HepG2 (cell line): ENCODE data around the gene TXNDC12. TPM values are rescaled to one million over a fixed set of nuclear protein-coding genes. Genes with fewer than 3 reads are reported as not detected.

Source experiments
- ATAC-seq: fragments of 200-7000 bp; cut with Tn5 transposase; 3 replicates; pipeline ENCODE4 v1.9.1; 2020; ENCODE audit warnings: mild to moderate bottlenecking, moderate library complexity
- BruUV-seq: library from RNA; stranded (reverse); fragments of 400-500 nt; replicated peaks from 2 replicates; lab custom pipeline; 2021; lab: Mats Ljungman, UMichigan
- CTCF ChIA-PET: fragments of 300-600 bp; formaldehyde crosslinking; extraction: SDS; loops from one replicate; lab custom pipeline; 2021; ENCODE audit warnings: low total read pairs, inconsistent platforms, low intra/inter-chr PET ratio; lab: Yijun Ruan, JAX
- POLR2A ChIA-PET: fragments of 350-600 bp; sonication (Branson Sonifier 250); formaldehyde crosslinking; loops from one replicate; lab custom pipeline; 2020; ENCODE audit warnings: antibody characterized with exemption, inconsistent platforms; lab: Yijun Ruan, JAX
- DNase-seq: peaks from one replicate; pipeline ENCODE4 v3.0.0-alpha.2; 2015; ENCODE audit warnings: low spot score
- FAIRE-seq: peaks from 3 replicates; lab custom pipeline; 2011; peaks lifted over from hg19 to GRCh38; lab: Jason Lieb, UNC
- H2AFZ ChIP-seq: one replicate; pipeline ENCODE4 v1.6.1; 2011; ENCODE audit warnings: low read length, inconsistent platforms
- H3K27ac ChIP-seq: fragments of 300-600 bp; 3 replicates; pipeline ENCODE4 v1.8.0; 2011; ENCODE audit warnings: mixed run types, mild to moderate bottlenecking, mixed read lengths, low read length, inconsistent platforms; ENCODE audit not compliant: insufficient read depth; ENCODE audit errors: extremely low read length
- H3K27me3 ChIP-seq, 2 experiments: fragments of 200-600 bp in 1 of 2; 2 replicates in 1 of 2; 3 replicates in 1 of 2; pipeline versions ENCODE4 v1.6.0 to v1.8.0; 2011; ENCODE audit warnings: low read length in 2 of 2, mild to moderate bottlenecking in 2 of 2, moderate library complexity in 2 of 2, inconsistent platforms in 1 of 2; ENCODE audit not compliant: insufficient read depth in 2 of 2, control insufficient read depth in 1 of 2
- H3K36me3 ChIP-seq, 2 experiments: fragments of 200-600 bp in 1 of 2; replicated peaks in 1 of 2; 2 replicates in 1 of 2; 3 replicates in 1 of 2; pipeline versions ENCODE4 v1.5.1 to v1.8.0; 2011; ENCODE audit warnings: low read length in 2 of 2, inconsistent platforms in 1 of 2; ENCODE audit not compliant: insufficient read depth in 2 of 2, control insufficient read depth in 1 of 2
- H3K4me1 ChIP-seq: 2 replicates; pipeline ENCODE4 v1.5.1; 2012; ENCODE audit warnings: low read length, inconsistent platforms; ENCODE audit not compliant: insufficient read depth
- H3K4me2 ChIP-seq: 2 replicates; pipeline ENCODE4 v1.6.0; 2011; ENCODE audit warnings: low read depth, low read length, inconsistent platforms
- H3K4me3 ChIP-seq, 3 experiments: fragments of 200-600 bp in 1 of 3; sonication (generic), shearing (Covaris generic) in 1 of 3; replicated peaks in 1 of 3; 2 replicates each; pipeline ENCODE4 v1.5.1; 2011 to 2016; ENCODE audit warnings: low read length in 3 of 3, inconsistent platforms in 2 of 3, low read depth in 2 of 3, mild to moderate bottlenecking in 2 of 3, control low read depth in 1 of 3, mixed read lengths in 1 of 3; ENCODE audit not compliant: insufficient read depth in 1 of 3
- H3K79me2 ChIP-seq: one replicate; pipeline ENCODE4 v1.6.1; 2011; ENCODE audit warnings: low read length, inconsistent platforms; ENCODE audit not compliant: insufficient read depth
- H3K9ac ChIP-seq: 2 replicates; pipeline ENCODE4 v1.6.0; 2011; ENCODE audit warnings: mild to moderate bottlenecking, low read depth, low read length, inconsistent platforms; ENCODE audit not compliant: insufficient read depth
- H3K9me3 ChIP-seq: 2 replicates; pipeline ENCODE4 v1.5.1; 2012; ENCODE audit warnings: mild to moderate bottlenecking, low read length
- H4K20me1 ChIP-seq: 2 replicates; pipeline ENCODE4 v1.6.0; 2011; ENCODE audit warnings: inconsistent platforms, mild to moderate bottlenecking, low read length, moderate library complexity; ENCODE audit not compliant: insufficient read depth
- CHD4 ChIP-seq: fragments of 200-600 bp; sonication (generic); IDR thresholded peaks from 2 replicates; pipeline ENCODE4 v1.7.0; 2017; ENCODE audit warnings: mild to moderate bottlenecking, low read length, borderline replicate concordance
- CREM ChIP-seq, 2 experiments: sonication (generic) in 1 of 2; formaldehyde crosslinking in 1 of 2; IDR thresholded peaks; 2 replicates each; pipeline versions ENCODE4 v1.4.0 to v1.6.1; 2016 to 2020; ENCODE audit warnings: antibody characterized with exemption in 1 of 2, mild to moderate bottlenecking in 1 of 2, missing genetic modification reagents in 1 of 2
- NCOA2 ChIP-seq: sonication (generic); formaldehyde crosslinking; IDR thresholded peaks from 2 replicates; pipeline ENCODE4 v1.8.0; 2022; ENCODE audit warnings: inconsistent platforms
- NR2F6 ChIP-seq, 2 experiments: IDR thresholded peaks; 2 replicates each; pipeline ENCODE4 v1.6.1; 2016; ENCODE audit warnings: antibody characterized with exemption in 1 of 2, mild to moderate bottlenecking in 1 of 2
- PHF21A ChIP-seq: sonication (generic); formaldehyde crosslinking; IDR thresholded peaks from 2 replicates; pipeline ENCODE4 v1.5.0; 2020; ENCODE audit warnings: mild to moderate bottlenecking, missing genetic modification reagents
- PPARG ChIP-seq: conservative IDR thresholded peaks from 2 replicates; pipeline ENCODE4 v1.6.1; 2016; ENCODE audit warnings: missing biosample characterization, missing genetic modification reagents
- RBM39 ChIP-seq: fragments of 200-400 bp; formaldehyde crosslinking; IDR thresholded peaks from one replicate; pipeline ENCODE4 v1.6.1; 2018; ENCODE audit warnings: antibody characterized with exemption, mild to moderate bottlenecking, low read depth, low read length; ENCODE audit not compliant: poor library complexity, severe bottlenecking
- SMYD3 ChIP-seq: sonication (generic); formaldehyde crosslinking; IDR thresholded peaks from 2 replicates; pipeline ENCODE4 v1.8.1; 2023; ENCODE audit warnings: mild to moderate bottlenecking, missing genetic modification reagents
- SUZ12 ChIP-seq: fragments of 150-350 bp; IDR thresholded peaks from 2 replicates; pipeline ENCODE4 v1.6.1; 2014; ENCODE audit warnings: low read depth, low read length
- TOPORS ChIP-seq: sonication (generic); formaldehyde crosslinking; IDR thresholded peaks from 2 replicates; pipeline ENCODE4 v1.8.0; 2023; ENCODE audit warnings: mild to moderate bottlenecking, missing genetic modification reagents
- ZNF138 ChIP-seq: sonication (generic); formaldehyde crosslinking; IDR thresholded peaks from 2 replicates; pipeline ENCODE4 v1.5.0; 2020; ENCODE audit warnings: mild to moderate bottlenecking, low read depth, missing genetic modification reagents
- ZNF235 ChIP-seq: sonication (generic); formaldehyde crosslinking; IDR thresholded peaks from 2 replicates; pipeline ENCODE4 v1.8.1; 2023; ENCODE audit warnings: mild to moderate bottlenecking, missing genetic modification reagents, borderline replicate concordance
- ZNF615 ChIP-seq: sonication (generic); formaldehyde crosslinking; IDR thresholded peaks from 2 replicates; pipeline ENCODE4 v1.5.0; 2020; ENCODE audit warnings: mild to moderate bottlenecking, missing genetic modification reagents, borderline replicate concordance
- ZNF713 ChIP-seq: sonication (generic); formaldehyde crosslinking; IDR thresholded peaks from 2 replicates; pipeline ENCODE4 v1.4.0; 2020; ENCODE audit warnings: mild to moderate bottlenecking, missing genetic modification reagents
- ZNF790 ChIP-seq: sonication (generic); formaldehyde crosslinking; IDR thresholded peaks from 2 replicates; pipeline ENCODE4 v1.8.0; 2022; ENCODE audit warnings: missing genetic modification reagents, mild to moderate bottlenecking, borderline replicate concordance
- WGBS: methylation state at CpG from one replicate; pipeline ENCODE4 v1.1.6; 2017; ENCODE audit warnings: low lambda C conversion rate; 5-methylcytosine and 5-hydroxymethylcytosine counted together
- in situ Hi-C: cut with HindIII; loops from 2 replicates; pipeline ENCODE4 v1.10.0; 2017; ENCODE audit warnings: low pct_unique_long_range_greater_than_20kb; ENCODE audit not compliant: extremely low pct_ligation_motif_present
- intact Hi-C: fragments of 100-400 bp; cut with micrococcal nuclease; formaldehyde crosslinking; loops from one replicate; pipeline ENCODE4 v1.10.0; 2022; ENCODE audit not compliant: unreplicated experiment
- polyA plus RNA-seq, 8 experiments: library from polyadenylated mRNA; depleted of rRNA in 3 of 8; stranded (reverse) in 7 of 8; unstranded in 1 of 8; fragments of >200 nt; fragmentation: Illumina TruSeq in 4 of 8; extraction: Trizol in 4 of 8; gene quantifications; 2 replicates each; pipeline versions ENCODE4 v1.2.1 to v1.2.3, GENCODE V29; 2011 to 2016; ENCODE audit warnings: low read depth in 4 of 8, missing spikeins in 1 of 8, mixed read lengths in 1 of 8; ENCODE audit not compliant: insufficient read depth in 1 of 8
- total RNA-seq, 5 experiments: library from RNA; depleted of rRNA; stranded (reverse); fragments of >200 nt; fragmentation: Illumina TruSeq; extraction: Trizol; gene quantifications; 2 replicates each; pipeline ENCODE4 v1.2.3, GENCODE V29; 2016; ENCODE audit warnings: low read depth in 1 of 5
- TF ChIP-seq, protein P1 (sequence below): IDR thresholded peaks from 2 replicates; pipeline ENCODE4 v1.4.0; 2020; ENCODE audit warnings: mild to moderate bottlenecking, missing genetic modification reagents
- TF ChIP-seq, protein P2 (sequence below): sonication (generic); formaldehyde crosslinking; IDR thresholded peaks from 2 replicates; pipeline ENCODE4 v1.8.1; 2023; ENCODE audit warnings: mild to moderate bottlenecking, missing genetic modification reagents

TXNDC12 gene
- total and polyA plus RNA-seq, 2 of the 13 experiments (the other 11 are each of a cell fraction or from before 2014, with no cell fraction given), result 65.6 to 67.2 TPM

DNA sequence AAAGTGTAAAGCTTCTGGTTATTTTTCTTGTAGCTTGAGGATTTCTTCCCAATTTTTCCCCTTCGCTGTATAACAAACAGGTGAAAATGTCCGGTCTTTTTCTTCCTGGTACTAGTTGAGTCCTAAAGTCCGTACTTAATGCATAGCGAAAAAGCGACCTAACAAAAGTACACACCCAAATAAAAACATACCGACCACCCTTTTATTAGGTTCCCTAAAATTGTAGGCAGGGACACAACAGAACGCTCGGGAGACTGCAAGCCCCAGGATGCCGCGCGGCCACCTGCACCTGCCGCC is 823 bp upstream of the TXNDC12 start:
- in situ Hi-C loops, result no loop called here
- no peak for ATAC-seq
- TF ChIP-seq ZNF790 (0 out of 2 replicates have a peak, but pooled peaks have one; percentile 3), NCOA2 (CRISPR knock-in tag) (0 out of 2 replicates have a peak, but pooled peaks have one; percentile 5), CHD4 (peak; percentile 17; the same call in 1 of the 2 replicates), ZNF138 (CRISPR knock-in tag) (0 out of 2 replicates have a peak, but pooled peaks have one; percentile 4), PPARG (CRISPR knock-in tag) (no peak), ZNF615 (CRISPR knock-in tag) (0 out of 2 replicates have a peak, but pooled peaks have one; percentile 9), NR2F6 (IDR thresholded peaks at IDR 0.05) (no peak), NR2F6 (CRISPR knock-in tag; IDR thresholded peaks at IDR 0.05) (0 out of 2 replicates have a peak, but pooled peaks have one; percentile 3), ZNF713 (CRISPR knock-in tag) (0 out of 2 replicates have a peak, but pooled peaks have one; percentile 77), PHF21A (CRISPR knock-in tag) (0 out of 2 replicates have a peak, but pooled peaks have one; percentile 18), RBM39 (no peak), SUZ12 (peak; percentile 33; the same call in 1 of the 2 replicates), ZNF235 (CRISPR knock-in tag) (0 out of 2 replicates have a peak, but pooled peaks have one; percentile 1), SMYD3 (0 out of 2 replicates have a peak, but pooled peaks have one; percentile 9), CREM (IDR thresholded peaks at IDR 0.05) (0 out of 2 replicates have a peak, but pooled peaks have one; percentile 16), CREM (CRISPR knock-in tag; IDR thresholded peaks at IDR 0.05) (no peak), TOPORS (CRISPR knock-in tag) (0 out of 2 replicates have a peak, but pooled peaks have one; percentile 4)
- TF ChIP-seq, protein P1, sequence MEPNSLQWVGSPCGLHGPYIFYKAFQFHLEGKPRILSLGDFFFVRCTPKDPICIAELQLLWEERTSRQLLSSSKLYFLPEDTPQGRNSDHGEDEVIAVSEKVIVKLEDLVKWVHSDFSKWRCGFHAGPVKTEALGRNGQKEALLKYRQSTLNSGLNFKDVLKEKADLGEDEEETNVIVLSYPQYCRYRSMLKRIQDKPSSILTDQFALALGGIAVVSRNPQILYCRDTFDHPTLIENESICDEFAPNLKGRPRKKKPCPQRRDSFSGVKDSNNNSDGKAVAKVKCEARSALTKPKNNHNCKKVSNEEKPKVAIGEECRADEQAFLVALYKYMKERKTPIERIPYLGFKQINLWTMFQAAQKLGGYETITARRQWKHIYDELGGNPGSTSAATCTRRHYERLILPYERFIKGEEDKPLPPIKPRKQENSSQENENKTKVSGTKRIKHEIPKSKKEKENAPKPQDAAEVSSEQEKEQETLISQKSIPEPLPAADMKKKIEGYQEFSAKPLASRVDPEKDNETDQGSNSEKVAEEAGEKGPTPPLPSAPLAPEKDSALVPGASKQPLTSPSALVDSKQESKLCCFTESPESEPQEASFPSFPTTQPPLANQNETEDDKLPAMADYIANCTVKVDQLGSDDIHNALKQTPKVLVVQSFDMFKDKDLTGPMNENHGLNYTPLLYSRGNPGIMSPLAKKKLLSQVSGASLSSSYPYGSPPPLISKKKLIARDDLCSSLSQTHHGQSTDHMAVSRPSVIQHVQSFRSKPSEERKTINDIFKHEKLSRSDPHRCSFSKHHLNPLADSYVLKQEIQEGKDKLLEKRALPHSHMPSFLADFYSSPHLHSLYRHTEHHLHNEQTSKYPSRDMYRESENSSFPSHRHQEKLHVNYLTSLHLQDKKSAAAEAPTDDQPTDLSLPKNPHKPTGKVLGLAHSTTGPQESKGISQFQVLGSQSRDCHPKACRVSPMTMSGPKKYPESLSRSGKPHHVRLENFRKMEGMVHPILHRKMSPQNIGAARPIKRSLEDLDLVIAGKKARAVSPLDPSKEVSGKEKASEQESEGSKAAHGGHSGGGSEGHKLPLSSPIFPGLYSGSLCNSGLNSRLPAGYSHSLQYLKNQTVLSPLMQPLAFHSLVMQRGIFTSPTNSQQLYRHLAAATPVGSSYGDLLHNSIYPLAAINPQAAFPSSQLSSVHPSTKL (CRISPR knock-in tag), result no peak
- TF ChIP-seq, protein P2, sequence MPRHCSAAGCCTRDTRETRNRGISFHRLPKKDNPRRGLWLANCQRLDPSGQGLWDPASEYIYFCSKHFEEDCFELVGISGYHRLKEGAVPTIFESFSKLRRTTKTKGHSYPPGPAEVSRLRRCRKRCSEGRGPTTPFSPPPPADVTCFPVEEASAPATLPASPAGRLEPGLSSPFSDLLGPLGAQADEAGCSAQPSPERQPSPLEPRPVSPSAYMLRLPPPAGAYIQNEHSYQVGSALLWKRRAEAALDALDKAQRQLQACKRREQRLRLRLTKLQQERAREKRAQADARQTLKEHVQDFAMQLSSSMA (CRISPR knock-in tag), result no peak

More for the DNA sequence above, 823 bp upstream of the TXNDC12 start:
- no peak for FAIRE-seq
- WGBS, result 1% methylated on average over 12 of the region's 12 CpGs
- Histone ChIP-seq H3K27me3 (no peaks in the 10 kb centered on the region; a peak in 1 of 5 replicates), H3K4me2 (peak overlapping the region; percentile 81), H3K4me3 (peak overlapping the region; percentile 85 to 89 (median 87)), H3K9ac (peak overlapping the region; percentile 88), H2AFZ (no peak overlapping the region), H3K36me3 (peaks cover 5 to 12% of the 10 kb centered on the region in 2 experiments), H3K9me3 (no peaks in the 10 kb centered on the region), H3K4me1 (peaks cover 51% of the 10 kb centered on the region), H3K79me2 (peaks cover 73% of the 10 kb centered on the region), H3K27ac (peak overlapping the region; percentile 91), H4K20me1 (peaks cover 26% of the 10 kb centered on the region)
- ChIA-PET CTCF (no interaction called here), POLR2A (interaction anchor here (1.0 to 5.3 kb wide), 19 partner anchors 8 to 347 kb away, joined by 3 to 80 read pairs (median 4); partner anchors contain the start of genes CC2D1B and KTI12)
- no TSS peak for BruUV-seq
- DNase-seq, result no peak
- intact Hi-C loops, result loop anchor here (1.0 to 2.0 kb wide), 2 partner anchors 27 to 42 kb away; no protein-coding TSS in a partner anchor
